ENCODE data around the gene GJD4.

GJD4 gene

DNA sequence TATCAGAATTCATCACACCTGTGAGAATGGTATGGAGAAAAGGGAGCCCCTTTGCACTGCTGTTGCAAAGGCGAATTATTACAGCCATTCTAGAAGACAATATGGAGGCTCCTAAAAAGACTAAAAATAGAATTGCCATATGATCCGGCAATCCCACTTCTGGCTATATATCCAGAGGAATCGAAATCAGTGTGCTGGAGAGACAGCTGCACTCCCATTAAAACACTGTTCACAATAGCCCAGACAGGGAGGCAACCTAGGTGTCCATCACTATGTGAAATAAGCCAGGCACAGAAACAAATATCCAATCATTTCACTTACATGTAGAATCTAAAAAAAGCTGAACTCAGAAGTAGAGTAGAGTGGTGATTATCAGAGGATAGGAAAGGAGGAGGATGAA is 26.0 kb upstream of the GJD4 start:
- no peak for DNase-seq (ENCODE audit: low spot score)

DNA sequence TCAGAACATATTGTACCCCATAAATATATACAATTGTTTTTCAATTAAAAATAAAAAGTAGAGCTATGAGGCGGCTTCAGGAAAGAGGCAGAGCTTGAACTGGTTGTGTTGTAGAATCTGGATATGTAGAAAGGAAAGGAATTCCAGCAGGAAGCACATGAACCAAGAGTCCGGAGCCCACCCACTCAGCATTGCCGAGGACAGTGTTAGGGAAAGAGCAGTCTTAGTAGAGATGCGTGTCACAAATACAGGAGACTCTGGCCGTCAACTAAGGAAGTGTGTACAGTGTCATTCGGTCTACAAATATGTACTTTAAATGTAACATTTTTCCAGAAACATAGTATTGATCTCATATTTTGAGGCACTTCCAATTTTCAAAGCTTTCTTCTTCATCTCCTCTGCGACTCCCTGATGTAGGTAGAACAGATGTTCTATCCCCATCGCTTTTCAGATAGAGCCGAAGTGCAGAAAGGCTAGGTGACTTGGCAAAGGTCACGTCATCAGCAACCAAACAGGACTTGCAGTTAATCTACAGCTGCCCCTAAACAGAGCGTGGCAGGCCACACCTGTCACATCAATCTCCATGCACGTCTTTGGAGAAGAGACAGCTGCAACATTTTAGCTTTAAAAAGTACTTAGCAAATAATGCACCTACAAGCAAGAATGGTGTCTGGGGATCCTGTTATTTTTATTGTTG is 25.3 kb upstream of the GJD4 start:
- no peak for DNase-seq (ENCODE audit: low spot score)

DNA sequence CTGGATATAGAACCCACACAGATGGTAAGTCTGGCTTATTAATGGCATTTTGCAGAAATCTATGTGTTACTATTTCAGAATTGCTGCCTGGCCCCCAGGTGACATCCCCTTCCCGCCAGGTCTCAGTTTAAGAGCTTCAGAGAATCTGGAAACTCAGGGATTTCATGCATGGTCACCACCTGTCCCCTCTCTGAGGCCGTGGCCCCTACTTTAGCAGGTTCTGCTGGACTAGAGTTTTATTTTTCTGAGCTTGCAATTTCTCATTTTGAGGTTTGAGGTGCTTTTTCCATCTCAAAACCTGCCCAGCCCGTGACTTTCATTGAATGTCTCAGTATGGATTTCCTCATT is 24.7 kb upstream of the GJD4 start:
- DNase-seq (ENCODE audit: low spot score): no peak

DNA sequence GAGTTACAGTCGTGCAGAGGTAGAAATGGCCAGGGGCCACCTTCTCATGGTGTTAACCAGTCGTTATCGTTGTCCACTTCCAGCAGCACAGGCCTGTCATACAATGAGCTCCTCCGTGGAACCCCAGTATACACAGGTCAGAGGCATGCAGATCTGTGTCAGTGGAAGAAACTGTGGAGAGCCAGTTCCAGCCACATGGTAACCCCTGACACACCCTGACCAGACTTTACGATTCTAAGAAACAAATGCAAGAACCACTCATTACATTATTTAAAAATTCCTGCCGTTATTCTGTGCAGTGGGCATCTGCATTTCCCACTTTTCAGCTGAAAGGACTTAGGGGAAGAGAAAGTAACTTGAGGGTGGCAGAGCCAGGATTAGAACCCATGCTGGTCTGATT is 23.5 kb upstream of the GJD4 start:
- no peak for DNase-seq (ENCODE audit: low spot score)

DNA sequence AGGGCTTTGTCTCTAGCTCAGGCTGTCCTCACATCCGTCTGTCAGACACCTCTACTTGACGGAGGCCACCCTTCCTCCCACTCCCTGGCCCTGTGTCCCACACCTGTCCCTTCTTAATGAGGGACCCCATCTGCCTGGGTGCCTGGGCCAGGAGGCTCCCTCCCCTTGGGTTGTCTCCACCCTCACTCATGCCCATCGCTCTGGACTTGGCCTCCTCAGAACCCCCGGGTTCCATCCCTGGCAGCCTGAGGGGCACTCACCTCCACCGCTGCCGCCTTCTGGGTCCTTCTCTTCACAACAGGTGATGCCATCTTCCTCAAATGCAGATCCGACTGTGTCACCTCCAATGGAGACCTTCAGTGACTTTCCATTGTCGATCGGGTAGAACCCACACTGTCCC is 20.2 kb upstream of the GJD4 start:
- no peak for DNase-seq (ENCODE audit: low spot score)

DNA sequence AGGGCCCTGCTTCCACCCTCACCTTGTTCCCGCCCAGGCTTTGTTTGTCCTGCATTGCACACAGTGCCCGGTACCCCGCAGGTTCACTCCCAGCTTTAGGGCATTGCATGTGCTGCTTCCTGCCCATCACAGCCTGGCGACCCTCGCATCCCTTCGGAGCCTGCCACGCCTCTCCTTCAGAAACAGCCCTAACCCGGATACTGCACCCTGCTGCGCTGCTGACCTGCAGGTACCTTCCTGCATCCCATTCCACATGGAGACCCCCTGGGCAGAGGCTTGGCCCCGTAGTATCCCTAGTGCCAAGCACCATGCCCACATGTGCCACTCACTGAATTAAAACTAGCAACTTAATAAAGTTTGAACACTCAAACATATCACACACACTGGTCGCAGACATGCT is 19.8 kb upstream of the GJD4 start:
- DNase-seq (ENCODE audit: low spot score): no peak

DNA sequence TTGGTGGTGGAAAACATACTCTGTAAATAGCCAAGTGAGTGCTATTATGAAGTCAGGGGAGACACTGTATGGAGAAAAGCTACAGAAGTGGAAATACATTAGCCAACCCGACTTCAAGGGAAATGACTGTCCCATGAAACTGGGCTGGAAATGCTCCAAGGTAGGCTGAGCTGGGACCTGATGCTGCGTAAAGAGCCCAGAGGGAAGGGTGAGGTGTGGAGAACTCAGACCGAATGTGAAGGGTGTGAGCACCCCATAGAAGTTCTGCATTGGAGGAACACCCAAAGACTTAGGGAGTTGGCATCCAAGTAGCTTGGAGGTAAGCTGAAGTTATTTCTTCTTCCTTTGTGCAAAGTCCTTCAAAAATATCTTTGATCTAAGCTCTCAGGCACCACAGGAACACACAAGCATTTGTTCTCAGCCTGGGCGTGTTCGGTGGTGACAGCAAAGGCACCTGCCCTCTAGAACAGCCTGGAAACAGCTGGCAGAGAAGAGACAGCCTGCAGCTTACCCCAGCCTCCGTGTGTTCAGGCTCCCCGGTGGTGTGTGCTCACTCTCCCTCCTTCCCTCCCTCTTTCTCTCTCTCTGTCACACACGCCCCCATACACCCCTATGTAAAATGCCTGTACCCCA is 19.1 kb upstream of the GJD4 start:
- DNase-seq (ENCODE audit: low spot score): no peak

DNA sequence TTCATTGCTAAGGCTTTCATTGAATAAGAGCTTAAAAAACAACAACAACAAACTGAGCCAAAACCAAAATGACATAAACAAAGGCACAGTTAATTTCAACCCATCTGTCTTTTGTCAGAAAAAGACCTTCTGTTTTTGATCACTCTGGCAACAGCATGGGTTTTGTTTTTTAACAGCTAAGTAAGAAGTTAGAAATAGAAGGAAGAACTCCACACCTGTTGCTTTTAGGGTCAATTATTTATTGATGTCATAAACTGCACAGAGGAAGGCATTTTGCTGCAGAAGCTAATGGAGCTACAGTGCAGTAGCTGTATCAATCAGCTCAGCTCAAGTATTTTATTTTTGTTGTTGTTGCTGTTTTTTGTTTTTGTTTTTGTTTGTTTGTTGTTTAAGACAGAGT is 16.3 kb upstream of the GJD4 start:
- DNase-seq (ENCODE audit: low spot score): no peak

DNA sequence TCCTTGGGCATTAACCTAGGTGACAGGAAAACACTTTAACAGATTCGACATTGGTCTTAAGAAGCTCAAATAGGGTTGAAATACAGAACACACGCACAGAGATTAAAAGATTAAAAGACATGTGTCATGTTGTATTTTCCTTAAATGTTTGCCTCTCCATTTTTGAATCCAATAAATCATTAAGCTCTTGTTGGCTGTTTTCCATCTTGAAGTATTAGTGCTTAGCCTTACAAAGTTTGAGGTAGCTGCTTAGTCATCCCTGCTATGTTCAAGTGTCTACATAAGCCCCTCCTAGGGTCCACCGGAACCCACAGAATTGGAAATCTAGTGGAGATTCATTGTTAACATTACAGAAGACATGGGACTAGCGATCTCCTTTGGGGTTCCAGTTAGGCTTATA is 12.7 kb upstream of the GJD4 start:
- no peak for DNase-seq (ENCODE audit: low spot score)

DNA sequence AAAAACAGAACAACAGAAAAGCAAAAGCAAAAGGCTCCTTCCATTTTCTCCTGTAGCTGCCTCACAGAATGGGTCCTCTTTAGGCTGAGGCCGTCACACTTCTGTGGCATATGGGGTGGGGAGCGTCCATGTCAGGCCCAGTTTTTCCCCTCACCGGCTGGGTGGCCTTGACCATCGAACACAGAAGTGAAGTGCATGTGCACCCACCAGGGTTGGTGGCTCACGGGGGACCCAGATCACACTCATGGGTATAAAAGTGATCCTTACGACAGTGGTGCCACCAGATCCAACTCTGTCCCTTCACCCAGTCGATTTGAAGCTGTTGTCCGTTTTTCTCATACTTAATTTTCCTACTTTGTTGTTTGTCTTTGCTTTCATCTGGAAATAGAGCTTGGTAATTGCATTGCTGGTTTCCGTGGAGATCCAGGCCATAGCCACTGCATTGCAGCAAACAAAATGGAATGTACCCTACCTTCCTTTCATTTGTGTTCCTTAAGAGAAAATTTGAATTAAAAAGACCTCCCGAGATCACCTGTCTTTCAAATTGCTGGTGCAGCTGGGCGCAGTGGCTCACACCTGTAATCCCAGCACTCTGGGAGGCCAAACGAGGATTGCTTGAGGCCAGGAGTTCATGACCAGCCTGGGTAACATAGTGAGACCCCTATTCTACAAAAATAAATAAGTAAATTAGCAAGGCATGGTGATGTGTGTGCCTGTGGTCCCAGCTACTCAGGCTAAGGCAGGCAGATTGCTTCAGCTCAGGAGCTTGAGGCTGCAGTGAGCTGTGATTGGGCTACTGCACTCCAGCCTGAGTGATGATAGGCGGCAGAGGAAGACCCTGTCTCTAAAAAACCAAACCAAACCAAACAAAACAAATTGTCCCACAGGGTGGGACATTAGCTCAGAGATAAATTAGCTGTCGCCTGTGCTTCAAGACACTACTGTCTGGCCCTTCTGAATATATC is 10.7 kb upstream of the GJD4 start:
- DNase-seq (ENCODE audit: low spot score): no peak

DNA sequence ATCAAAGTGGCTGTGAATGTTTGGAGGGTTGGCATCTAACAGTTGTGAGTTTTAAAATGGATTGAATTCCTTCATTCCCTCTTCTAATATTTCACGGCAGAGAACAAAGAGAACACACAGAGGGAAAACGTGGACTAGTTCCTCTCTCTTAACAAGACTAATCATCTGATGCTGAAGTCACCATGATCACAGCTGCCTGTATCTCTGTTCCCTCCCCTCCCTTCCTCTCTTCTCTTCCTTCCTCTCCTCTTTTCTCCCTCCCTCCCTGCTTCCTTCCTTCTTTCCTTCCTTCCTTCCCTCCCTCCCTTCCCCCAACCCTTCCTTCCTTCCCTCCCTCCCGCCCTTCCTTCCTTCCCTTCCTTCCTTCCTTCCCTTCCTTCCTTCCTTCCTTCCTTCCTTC is 10.0 kb upstream of the GJD4 start:
- no peak for DNase-seq (ENCODE audit: low spot score)

DNA sequence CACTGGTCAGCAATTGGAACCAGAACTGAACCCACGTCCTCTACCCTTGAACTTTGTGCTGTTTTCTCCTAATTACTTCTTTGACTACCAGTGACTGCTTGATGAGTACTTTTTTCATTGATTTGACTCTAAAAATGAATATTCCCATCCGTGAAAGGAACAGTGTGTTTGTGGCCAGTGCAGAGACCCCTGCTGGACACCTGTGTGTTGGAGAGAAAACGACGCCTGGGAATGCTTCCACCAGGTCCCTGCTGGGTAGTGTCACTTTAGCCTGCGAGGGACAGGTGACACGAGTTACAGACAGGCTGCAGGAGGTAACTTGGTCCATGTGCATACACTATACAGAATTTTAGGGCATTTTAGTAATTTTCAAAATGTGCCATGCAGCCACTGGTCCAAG is 6.8 kb upstream of the GJD4 start:
- DNase-seq (ENCODE audit: low spot score): no peak

DNA sequence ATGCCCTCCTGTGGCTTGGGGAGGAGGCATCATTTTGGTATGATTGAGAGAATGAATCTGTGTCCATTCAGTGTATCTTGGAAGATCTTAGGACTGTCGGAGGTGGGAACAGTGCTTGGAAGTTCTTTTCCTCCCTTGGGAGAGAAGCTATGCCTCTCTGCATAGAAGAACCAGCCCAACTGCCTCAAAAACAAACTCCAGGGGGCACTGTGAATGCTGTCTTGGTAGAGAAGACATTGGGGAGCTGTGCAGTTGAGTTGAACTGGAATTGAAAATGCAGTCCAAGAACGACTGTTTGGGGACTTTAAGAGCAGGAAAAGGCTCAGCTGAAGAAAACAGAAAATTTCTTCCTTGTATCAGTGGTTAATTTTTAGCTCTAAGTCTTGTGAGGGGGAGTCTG is 4.9 kb upstream of the GJD4 start:
- no peak for DNase-seq (ENCODE audit: low spot score)

DNA sequence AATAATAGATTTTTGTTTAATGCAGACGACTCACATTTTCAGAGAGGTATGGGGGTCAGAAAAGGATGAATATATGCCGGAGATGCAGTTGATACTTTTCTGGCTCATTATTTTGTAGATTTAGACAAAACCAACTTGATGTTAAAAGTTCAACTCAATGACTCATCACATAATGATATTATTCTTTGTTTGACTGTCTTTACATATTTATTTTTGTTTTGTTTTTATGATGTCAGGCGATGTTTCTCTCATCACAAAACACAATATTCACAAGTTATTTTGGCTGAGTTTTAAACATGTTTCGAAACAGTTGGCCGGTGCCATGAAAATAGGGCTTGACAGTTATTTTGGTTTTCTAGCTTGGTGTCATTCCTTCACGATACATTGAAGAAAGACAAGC is 1.3 kb downstream of the GJD4 start:
- DNase-seq (ENCODE audit: low spot score): no peak

DNA sequence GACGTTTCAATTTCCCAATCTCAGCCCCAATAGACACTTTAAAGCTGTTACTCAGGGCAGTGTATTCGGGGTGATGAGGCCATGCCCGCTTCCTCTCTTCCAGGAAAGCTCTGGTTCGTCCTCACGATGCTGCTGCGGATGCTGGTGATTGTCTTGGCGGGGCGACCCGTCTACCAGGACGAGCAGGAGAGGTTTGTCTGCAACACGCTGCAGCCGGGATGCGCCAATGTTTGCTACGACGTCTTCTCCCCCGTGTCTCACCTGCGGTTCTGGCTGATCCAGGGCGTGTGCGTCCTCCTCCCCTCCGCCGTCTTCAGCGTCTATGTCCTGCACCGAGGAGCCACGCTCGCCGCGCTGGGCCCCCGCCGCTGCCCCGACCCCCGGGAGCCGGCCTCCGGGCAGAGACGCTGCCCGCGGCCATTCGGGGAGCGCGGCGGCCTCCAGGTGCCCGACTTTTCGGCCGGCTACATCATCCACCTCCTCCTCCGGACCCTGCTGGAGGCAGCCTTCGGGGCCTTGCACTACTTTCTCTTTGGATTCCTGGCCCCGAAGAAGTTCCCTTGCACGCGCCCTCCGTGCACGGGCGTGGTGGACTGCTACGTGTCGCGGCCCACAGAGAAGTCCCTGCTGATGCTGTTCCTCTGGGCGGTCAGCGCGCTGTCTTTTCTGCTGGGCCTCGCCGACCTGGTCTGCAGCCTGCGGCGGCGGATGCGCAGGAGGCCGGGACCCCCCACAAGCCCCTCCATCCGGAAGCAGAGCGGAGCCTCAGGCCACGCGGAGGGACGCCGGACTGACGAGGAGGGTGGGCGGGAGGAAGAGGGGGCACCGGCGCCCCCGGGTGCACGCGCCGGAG is 2.6 kb downstream of the GJD4 start:
- no peak for DNase-seq (ENCODE audit: low spot score)

DNA sequence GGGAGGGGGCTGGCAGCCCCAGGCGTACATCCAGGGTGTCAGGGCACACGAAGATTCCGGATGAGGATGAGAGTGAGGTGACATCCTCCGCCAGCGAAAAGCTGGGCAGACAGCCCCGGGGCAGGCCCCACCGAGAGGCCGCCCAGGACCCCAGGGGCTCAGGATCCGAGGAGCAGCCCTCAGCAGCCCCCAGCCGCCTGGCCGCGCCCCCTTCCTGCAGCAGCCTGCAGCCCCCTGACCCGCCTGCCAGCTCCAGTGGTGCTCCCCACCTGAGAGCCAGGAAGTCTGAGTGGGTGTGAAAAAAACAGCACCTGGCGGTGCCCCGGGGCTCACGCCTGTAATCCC is 3.2 kb downstream of the GJD4 start:
- DNase-seq (ENCODE audit: low spot score): no peak

DNA sequence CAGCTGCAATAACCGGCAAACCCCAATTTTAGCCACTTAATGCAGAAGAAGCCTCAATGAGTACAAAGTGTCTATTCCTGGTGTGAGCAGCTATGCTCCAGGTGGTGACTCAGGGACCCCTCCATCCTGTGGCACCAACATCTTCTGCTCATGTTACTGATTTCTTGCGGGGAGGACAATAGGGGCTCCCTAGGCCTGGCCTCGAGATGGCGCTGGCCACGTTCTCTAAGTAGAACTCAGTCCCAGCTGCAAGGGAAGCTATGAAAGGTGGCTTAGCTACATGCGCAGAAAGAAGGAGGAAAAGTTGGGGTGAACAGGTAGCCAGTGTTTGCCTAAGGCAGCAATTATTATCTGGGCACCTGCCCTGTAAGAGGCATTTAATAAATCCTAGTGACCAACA is 6.6 kb downstream of the GJD4 start:
- DNase-seq (ENCODE audit: low spot score): no peak

DNA sequence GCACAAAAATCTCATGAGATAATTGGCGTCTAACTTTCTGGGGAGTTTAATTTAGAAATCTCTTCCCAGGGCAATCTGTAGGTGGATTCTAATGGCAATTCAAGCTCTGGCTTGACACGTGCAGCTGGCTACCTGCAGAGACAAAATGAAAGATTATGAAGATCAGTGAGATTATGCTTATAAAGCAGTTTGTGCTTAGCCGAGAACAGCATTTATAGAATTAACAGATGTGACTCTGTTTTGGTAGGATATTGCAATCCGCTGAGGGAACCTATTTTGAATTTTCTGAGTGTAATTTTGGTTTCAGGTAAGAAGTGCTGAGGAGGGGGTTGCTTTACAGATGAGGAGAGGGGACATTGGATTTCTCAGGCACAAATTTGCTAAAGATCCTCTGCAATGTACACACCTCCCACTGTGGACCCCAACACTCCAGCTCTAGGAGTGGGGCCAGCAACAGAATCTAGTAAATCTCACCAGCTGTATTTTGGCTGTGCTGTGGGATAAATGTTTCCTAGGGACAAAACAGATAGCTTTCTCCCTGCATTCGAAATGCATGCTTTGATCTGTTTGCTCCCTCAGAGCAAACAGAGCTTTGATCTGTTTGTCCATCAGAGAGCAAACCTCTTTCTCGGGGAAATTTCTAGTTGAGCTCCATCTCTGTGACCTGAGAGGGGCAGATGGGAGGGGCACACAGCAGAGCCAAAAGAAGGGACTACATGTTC is 7.4 kb downstream of the GJD4 start:
- DNase-seq (ENCODE audit: low spot score): no peak

DNA sequence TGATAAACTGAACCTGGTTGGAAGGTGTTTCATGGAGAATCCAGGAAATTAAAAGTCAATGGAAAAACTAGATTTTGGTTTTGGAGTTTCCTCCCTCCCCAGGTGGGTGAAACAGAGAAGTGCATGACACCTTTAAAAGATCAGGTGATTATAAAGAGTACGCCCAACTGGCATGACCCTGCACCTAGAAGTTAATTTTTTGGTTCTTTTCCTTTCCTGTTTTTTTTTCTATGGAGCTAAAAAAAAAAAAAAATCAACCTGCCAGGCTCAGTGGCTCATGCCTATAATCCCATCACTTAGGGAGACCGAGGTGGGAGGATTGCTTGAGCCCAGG is 7.9 kb downstream of the GJD4 start:
- no peak for DNase-seq (ENCODE audit: low spot score)

DNA sequence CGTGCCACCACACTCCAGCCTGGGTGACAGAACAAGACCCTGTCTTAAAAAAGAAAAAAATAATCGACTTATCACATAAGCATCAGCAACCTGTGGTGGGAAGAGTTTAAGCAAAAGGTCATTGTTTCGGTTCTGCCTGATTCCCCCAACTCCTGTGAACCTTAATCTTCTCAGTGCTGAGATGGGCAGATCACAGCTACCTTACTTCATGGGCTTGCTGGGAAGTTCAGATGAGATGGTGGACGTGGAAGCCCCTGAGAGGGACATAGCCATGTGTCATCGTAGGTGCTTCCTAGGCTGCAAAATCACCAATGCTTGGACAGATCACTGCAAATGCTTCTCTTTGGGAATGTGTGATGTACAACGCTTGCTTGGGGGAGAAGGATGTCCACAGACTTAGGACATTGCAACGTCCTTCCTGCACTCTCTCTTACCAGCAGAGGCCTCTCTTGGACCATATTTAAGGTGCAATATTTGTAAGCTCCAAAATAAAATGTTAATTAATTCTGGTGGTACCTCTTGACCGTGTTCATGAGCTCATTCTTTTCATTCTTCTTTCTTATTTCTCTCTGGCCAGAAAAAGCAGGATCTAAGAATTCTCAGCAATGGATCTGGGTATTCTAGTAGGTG is 8.6 kb downstream of the GJD4 start:
- no peak for DNase-seq (ENCODE audit: low spot score)

DNA sequence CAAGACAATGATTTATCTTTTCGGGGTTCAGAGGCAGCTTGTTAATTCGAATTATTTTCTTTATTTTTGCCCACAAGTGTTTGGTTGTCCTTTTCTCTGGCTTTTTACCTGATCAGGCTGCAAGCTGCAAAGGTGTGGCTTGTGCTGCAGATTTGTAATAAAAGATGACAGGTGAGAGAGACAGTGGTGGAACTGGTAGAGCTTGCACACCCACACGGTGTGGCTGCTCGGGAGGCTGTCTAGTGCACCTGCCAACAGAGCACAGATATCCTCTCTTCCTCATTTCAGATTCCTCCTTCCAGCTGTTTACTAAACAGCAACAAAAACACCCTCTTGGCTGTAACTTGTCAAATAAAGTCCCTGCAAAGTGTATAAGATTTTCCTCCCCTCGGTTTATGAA is 9.2 kb downstream of the GJD4 start:
- no peak for DNase-seq (ENCODE audit: low spot score)

Data from D341Med (cell line).